CD4-positive, alpha-beta T cell treated with Interleukin-17A for 4 hours (primary cell): ENCODE data around the gene AACS.
A peak's percentile ranks its signal among the peaks of the same experiment; 100 is the strongest.
"Not testable (repeated sequence)": the region's sequence is repeated elsewhere in the genome, so short reads cannot be mapped to it uniquely, and the experiment has no call there.

Experiments used
- DNase-seq: peaks from one replicate; pipeline ENCODE4 v3.0.0-alpha.2; 2020; ENCODE audit warnings: mixed read lengths

AACS gene, protein sequence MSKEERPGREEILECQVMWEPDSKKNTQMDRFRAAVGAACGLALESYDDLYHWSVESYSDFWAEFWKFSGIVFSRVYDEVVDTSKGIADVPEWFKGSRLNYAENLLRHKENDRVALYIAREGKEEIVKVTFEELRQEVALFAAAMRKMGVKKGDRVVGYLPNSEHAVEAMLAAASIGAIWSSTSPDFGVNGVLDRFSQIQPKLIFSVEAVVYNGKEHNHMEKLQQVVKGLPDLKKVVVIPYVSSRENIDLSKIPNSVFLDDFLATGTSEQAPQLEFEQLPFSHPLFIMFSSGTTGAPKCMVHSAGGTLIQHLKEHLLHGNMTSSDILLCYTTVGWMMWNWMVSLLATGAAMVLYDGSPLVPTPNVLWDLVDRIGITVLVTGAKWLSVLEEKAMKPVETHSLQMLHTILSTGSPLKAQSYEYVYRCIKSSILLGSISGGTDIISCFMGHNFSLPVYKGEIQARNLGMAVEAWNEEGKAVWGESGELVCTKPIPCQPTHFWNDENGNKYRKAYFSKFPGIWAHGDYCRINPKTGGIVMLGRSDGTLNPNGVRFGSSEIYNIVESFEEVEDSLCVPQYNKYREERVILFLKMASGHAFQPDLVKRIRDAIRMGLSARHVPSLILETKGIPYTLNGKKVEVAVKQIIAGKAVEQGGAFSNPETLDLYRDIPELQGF

DNA sequence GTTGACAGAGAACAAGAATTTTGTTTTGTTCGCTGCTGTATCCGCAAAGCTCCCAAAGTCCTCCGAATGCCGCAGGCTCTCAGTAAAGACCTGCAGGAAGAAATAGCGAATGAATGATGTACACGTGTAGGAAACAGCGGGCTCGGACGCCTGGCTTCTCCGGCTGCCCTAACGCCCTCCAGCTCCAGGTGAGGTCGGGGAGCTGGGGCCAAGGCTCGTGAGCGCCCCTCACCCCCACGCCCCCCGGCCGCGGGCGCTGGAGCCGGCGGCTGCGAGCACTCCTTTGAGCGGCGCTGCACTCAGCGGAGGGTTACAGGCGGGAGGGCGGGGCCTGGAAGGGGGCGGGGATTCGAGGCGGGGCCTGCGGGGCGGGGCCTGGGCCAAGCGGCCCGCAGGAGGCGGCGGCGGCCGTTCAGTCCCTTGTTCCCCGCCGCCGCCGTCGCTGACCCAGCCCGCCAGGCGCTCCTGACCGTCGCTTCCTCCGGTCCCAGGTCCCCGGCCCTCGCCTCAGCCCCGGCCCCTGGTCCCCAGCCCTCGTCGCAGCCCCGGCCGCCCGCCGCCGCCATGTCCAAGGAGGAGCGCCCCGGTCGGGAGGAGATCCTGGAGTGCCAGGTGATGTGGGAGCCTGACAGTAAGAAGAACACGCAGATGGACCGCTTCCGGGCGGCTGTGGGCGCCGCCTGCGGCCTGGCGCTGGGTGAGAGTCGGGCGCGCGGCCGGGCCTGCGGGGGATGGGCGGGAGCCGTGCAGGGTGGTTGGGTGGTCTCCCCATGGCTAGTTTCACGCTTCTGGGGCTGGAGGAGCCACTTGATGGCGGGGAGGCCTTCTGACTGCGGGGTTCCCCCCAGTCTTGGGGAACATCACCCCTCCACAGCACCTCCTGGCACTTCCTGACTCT lies at the start of gene AACS:
TSS of gene AACS (plus strand) at position 415 of the 898 bp plus-strand sequence. CDS start at position 565, 150 bp downstream.
- DNase-seq = peak; percentile 89

DNA sequence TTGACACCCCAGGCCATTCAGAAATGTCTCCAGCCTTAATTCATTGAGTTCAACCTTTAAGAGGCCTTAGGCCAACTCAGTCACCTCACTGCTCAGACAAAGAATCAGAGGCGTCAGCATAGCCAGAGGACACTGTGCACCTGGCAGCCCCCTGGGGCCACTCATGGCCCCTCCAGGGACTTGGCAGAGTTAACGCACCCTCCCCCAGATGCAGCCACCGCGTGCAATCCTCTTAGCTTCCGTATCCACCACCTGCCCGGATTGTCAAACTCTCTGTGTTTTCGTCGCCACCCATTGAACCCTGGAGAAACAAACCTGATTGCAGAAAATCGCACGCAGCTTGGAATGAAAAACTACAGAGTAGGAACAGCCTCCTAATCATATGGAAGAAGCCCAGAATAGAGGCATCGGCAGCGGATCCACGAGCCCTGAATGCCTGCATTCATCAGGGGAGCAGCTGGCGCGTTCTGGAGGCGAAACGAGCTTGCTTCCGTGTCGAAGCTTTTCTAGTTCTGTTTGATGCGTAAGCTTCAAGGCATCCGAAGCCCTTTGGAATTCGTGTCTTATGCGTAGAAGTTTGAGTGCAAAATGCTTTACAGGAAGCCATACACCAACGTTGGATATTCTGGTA lies 49.4 kb upstream of the AACS start:
- DNase-seq = no peak

DNA sequence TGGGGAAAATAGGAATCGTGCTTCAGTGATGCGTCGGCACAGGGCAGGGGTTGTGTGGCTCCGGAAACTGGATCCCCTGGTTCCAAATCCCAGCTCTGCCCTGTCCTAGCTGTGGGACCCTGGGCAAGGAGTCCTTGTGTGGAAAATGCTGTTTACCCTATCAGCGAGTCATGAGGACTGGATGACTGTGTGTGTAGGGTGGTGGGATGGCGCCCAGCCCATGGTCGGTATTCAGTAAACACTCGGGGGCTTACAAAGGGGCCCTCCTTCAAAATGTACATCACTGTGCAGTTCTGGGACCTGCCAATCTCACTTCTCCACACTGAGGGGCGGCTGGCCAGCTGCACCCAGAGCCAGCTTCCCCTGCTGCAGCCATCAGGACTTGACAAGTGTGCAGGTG lies 47.4 kb upstream of the AACS start:
- DNase-seq = no peak

DNA sequence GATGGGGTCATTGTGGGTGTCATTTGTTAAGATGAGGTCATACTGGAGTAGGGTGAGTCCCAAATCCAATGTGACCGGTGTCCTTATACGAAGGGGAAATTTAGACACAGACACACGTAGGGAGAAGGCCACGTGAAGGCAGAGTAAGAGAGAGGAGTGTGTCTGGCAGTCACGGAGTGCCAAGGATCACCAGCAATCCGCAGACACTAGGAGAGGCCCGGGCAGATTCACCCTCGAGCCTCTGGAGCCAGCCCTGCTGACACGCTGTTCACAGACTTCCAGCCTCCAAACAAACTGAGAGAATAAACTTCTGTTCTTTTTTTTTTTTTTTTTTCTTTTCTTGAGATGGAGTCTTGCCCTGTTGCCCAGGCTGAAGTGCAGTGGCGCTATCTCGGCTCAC lies 46.9 kb upstream of the AACS start:
- DNase-seq = no peak

DNA sequence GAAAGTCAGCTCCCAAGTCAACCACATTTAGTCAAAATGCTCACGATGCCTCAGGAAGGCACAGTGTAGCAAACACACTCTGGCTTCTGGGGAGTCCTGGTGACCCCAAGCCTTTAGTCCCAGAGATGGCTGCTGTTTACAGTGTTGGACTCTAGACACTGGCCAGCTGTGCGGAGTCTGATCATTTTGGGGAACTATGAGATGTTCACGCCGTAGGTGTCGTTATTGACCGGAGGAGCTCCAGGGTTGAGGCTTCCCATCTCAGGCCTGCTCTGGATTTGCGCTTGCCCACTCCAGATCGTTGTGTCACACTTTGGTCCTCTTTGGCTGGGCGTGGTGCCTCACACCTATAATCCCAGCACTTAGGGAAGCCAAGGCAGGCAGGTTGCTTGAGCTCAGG lies 44.1 kb upstream of the AACS start:
- no peak for DNase-seq

DNA sequence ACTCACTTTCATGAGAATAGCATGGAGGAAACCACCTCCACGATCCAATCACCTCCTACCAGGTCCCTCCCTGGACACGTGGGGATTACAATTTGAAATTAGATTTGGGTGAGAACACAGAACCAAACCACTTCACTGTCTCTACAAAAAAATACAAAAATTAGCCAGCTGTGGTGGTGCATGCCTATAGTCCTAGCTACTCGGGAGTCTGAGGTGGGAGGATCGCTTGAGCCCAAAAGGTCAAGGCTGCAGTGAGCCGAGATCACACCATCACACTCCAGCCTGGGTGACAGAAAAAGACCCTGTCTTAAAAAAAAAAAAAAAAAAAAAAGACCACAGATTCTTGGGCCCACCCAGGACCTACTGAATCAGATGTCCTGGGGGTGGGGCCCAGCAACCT lies 43.5 kb upstream of the AACS start:
- DNase-seq = no peak

DNA sequence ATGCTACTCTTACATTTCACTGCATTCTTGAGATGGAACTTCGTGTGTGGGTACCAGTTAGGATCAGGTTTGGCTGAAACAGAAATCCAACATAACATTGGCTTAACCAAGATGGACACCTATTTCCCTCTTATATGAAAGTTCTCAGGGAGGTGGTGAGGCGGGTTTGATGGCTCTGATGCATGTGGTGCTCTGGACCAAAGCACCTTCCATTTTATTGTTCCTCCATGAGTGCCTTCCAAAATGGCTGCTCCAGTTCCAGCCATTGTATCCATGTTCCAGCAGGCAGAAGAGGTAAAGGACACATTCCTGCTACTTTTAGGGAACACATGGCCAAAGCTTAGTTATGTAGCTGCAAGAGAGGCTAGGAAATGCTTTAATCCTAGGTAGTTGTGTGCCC lies 42.2 kb upstream of the AACS start:
- DNase-seq = no peak

DNA sequence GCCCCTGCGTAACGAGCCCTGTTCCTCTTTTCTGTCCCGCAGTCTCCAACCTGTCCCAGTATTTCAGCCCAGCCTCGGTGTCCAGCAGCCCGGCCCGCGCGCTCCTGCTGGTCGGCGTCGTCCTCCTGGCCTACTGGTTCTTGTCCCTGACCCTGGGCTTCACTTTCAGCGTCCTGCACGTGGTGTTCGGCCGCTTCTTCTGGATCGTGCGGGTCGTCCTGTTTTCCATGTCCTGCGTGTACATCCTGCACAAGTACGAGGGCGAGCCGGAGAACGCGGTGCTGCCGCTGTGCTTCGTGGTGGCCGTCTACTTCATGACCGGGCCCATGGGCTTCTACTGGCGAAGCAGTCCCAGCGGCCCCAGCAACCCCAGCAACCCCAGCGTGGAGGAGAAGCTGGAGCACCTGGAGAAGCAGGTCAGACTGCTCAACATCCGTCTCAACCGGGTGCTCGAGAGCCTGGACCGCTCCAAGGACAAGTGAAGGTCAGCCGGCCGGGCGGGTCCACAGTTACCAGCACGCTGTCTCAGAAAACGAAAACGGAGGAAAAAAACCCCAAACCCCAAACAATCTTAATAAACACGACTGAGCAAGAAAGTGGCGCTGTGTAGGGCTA lies 40.2 kb upstream of the AACS start:
- no peak for DNase-seq

DNA sequence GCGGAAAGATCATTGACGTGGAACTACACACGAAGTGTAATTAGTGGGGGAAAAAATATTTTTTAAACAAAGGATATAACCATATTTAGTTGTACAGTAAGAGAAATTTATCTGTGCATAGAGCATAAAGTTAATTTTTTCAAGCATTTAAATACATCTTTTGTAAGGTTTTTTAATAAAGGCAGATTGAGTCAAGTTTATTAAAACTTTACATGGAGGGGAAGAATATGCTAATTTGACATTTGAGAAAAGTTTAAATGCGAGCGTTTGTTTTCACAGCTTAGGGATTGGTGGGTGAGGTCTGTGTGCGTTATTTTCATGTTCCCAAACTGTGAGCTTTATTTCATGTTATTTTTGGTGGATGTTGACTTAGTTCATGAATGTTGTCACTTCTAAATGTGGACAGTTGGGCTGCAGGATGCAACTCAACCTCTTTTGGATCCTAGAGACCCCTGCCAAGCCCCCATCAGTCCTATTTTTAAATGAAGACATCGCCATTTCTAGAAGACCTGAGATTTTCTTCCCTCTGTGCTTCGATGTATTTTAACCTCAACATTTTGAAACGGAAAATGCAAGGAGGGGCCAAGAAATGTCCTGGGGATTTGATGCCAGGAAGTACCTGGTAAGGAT lies 39.5 kb upstream of the AACS start:
- DNase-seq = no peak

DNA sequence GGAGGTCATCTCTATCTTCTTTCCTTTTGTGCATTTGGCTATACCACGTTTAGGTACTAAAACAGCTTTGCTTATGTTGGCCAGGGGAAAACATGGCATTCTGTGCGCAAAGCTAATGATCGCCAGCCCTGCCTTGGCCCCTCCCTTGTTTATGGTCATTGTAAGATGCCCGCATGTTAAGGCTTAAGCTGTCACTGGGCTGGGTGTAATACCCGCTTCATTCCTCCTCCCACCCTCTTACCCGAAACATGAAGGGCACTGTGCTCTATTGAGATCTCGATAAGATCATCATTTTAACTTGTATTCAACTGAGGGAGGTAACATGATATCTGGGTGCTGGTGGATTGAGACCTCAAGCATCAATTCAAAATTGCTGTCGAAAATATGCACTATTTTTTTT lies 37.1 kb upstream of the AACS start:
- DNase-seq = no peak

DNA sequence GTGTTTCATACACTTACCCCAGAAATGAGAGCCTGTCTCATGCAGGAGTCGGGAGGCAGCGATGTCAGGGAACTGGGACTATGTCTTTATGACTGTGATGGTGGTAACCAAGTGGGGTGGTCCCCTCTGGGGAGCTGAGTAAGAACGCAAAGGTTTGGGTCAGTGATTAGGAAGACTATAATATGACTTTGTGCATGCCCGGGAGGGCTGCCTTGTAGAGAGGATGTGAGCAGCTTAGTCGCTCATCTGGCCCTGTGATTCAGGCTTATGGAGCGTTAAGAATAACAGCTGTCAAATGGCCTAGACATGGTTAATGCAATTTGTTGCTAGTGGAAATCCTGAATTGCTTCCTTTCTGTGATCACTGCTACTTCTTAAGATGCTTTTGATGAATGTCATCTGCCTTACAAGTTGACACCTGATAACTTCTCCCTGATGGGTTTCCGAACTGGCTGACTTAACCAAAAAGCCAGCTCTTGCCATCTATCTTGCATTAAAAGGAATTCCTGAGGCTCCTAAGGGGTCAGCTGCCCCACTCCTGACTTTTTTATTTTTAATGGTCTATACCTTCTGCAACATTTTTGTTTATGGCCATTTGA lies 35.4 kb upstream of the AACS start:
- DNase-seq = no peak

DNA sequence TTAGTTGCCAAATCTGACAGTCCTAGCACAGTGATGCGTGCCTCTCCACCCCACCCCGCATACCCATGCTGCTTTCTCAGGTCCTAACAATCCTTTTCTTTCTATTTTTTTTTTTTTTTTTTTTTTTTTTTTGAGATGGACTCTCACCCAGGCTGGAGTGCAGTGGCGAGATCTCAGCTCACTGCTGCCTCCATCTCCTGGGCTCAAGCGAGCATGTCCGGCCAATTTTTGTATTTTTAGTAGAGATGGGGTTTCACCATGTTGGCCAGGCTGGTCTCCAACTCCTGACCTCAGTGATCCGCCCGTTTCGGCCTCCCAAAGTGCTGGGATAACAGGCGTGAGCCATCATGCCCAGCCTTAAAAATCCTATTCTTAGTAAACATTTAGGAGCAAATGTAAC lies 33.8 kb upstream of the AACS start:
- DNase-seq = not testable (repeated sequence)

DNA sequence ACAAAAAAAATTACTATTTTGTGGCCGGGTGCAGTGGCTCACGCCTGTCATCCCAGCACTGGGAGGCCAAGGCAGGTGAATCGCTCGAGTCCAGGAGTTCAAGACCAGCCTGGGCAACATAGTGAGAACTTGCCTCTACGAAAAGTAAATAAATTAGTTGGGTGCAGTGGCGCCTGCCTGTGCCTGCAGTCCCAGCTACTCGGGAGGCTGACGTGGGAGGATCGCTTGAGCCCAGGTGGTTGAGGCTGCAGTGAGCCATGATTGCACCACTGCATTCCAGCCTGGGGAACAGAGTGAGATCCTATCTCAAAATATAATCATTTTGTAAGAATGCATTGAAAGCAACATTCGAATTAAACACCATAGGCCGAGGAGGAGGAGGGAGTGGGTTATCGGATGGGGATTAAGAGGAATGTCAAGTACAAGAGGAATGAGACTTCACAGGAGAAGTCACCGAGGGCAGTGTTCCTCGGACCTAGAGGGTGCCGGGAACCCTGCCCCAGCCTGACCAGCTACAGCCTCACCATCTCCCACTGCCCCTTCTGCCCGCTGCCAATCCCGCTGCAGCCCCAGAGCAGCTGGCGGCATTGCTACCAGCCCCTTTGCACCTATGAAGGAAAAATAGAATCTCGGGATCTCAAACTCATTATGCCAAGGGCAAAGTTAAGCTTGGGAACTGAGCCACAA lies 32.6 kb upstream of the AACS start:
- no peak for DNase-seq

DNA sequence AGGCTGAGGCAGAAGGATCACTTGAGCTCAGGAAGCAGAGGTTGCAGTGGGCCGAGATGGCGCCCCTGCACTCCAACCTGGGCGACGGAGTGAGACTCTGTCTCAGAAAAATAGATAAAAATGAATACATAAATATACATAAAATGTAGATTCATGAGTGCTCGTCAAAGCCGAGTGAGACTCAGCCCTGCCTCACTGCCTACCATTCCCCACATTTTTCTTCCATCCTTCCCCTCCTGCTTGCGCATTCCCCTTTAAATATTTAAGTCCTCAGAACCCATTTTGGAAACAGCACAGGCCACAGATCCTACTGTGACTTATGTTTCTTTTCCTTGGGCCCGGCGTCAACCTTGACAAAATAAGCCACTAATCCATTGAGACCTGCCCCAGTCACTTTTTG lies 31.9 kb upstream of the AACS start:
- DNase-seq = no peak

DNA sequence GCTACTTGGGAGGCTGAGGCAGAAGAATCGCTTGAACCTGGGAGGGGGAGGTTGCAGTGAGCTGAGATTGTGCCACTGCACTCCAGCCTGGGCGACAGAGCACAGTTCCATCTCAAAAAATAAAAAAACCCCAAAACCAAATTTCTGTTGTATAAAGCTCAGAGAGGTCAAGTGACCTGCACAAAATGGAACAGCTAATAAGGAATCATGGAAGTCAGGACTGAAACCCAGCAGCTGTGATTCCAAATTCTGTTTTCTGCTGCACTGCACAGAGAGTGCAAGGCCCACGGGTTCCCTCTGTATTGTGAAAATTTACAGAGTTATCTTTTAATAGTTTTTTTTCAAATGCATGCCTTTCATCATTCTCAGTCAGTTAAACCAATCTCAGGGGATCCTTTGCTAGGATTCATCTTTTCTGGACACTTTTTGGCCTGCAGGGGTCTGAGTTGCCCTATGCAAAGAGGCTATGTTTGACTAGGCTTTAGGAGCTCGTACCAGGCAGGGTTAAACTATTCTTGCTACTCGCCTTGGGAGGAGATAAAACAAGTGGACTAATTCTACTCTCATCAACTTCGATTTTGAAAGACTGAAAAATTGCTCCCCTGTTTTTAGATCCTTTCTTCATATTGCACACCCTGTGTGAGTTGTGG lies 26.1 kb upstream of the AACS start:
- DNase-seq = no peak

DNA sequence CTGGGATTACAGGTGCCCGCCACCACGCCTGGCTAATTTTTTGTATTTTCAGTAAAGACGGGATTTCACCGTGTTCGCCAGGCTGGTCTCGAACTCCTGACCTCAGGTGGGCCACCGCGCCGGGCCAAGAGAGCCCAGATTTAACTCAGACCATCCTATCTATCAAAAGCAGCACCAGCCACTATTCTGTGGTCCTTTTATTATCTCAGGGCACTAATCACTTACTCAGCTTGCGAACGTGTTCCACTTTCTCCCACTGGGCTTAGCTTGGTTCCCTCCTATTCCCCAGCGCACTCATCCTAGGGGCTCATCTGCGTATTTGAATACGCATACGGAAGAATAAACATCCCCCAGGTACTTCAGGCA lies 16.2 kb upstream of the AACS start:
- no peak for DNase-seq

DNA sequence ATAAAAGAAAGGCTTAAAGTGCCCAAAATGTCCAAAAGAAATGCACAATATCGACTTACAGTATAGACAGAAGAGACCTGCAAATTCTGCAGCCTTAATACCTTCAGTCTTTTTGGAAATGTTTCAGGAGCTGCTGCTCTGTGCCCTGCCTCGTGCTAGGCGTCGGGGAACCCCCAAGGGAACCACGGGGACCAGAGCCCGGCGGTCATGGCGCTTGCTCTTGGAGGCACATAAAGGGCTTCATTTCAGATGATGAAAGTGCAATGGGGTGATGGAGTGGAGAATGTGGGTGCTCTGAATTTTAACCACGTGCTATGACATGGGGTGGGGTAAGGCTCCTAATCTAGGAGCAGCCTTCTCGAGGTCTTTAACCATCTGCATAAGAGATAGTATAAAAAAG lies 14.8 kb upstream of the AACS start:
- DNase-seq = no peak

DNA sequence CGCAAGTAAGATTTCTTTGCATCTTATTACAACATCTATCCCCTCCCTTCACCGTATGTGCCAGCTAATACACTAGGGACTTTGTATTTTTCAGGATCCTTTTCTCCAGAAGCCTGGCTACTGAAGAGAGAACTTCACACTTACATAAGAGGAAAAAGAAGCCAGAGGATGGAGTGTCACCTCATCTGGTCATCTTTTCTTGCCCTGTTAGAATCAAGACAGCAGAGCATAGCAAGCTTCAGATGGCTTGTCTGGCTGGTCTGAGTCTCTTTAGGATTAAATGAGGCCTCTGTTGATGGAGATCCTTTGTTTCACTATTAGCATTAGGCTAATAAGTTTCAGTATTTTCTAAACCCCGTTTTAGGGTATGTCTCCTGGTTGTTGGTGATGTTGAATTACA lies 14.4 kb upstream of the AACS start:
- no peak for DNase-seq

DNA sequence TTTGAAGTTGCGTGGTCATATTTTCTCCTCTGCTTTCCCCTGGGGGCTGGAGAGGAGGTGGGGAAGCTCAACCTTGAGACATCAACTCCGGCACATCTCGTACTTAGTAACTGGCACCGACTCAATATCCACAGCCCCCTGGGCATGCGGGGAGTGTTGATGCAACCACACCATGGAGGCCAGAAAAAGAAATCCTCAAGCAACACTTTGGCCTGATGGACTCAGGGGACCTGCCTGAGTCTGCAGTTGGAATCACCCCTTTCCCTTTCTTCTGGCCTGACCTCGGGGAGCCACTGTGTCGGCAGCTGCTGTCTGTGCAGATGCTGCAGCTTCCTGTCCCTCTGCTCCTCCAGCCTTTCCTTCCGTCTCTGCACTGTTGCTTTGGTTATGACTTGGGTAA lies 11.4 kb upstream of the AACS start:
- no peak for DNase-seq

DNA sequence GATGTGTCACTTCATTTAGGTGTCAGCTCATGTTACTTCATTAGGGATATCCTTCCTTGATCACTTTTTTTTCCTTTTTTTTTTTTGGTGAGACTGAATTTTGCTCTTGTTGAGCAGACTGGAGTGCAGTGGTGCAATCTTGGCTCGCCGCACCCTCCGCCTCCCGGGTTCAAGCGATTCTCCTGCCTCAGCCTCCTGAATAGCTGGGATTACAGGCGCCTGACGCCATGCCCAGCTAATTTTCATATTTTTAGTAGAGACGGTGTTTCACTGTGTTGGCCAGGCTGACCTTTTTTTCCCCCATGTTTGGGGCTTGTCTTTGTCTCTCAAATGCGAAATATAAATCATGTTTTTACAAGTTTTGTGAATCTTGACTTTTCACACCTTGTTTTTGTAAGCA lies 9.6 kb upstream of the AACS start:
- DNase-seq = no peak

DNA sequence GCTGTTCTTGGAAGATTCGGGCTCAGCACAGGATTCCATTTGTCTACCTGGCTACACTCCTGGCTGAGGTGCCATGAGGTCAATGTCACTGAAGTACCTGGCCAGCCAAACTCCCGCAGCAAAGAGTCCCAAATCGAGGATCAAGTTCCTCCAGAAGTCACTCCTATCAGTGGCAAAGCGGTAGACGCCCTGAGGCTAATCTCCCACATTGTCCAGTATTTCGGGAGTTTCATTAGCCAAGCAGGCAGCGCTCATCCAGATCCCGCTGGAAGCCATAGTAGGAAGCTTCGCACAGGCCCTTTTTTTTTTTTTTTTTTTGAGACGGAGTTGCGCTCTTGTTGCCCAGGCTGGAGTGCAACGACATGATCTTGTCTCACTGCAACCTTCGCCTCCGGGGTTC lies 8.9 kb upstream of the AACS start:
- no peak for DNase-seq
